GM23248 (cell line): Measurements from ENCODE around the gene ACTN2. TPM values are rescaled to one million over a fixed set of nuclear protein-coding genes. Genes with fewer than 3 reads are reported as not detected.

Source experiments
- DNase-seq: peaks from one replicate; pipeline ENCODE4 v3.0.0-alpha.2; 2015
- H2AFZ ChIP-seq: fragments of 200-600 bp; sonication (generic); 2 replicates; pipeline ENCODE4 v1.6.1; 2016; ENCODE audit warnings: antibody characterized with exemption
- H3F3A ChIP-seq: fragments of 200-600 bp; sonication (generic); 2 replicates; pipeline ENCODE4 v1.6.1; 2016; ENCODE audit warnings: mild to moderate bottlenecking, antibody characterized with exemption, mixed run types; ENCODE audit not compliant: insufficient read depth
- H3K27ac ChIP-seq: fragments of 200-600 bp; sonication (generic); 2 replicates; pipeline ENCODE4 v1.5.1; 2016; ENCODE audit warnings: mild to moderate bottlenecking
- H3K27me3 ChIP-seq: fragments of 200-600 bp; sonication (generic); replicated peaks from 2 replicates; pipeline ENCODE4 v1.6.1; 2016; ENCODE audit warnings: mild to moderate bottlenecking; ENCODE audit not compliant: insufficient read depth
- H3K36me3 ChIP-seq: fragments of 200-600 bp; sonication (generic); 2 replicates; pipeline ENCODE4 v1.6.1; 2016; ENCODE audit warnings: low read depth, mild to moderate bottlenecking
- H3K4me1 ChIP-seq: fragments of 200-600 bp; sonication (generic); 2 replicates; pipeline ENCODE4 v1.6.1; 2016; ENCODE audit warnings: mild to moderate bottlenecking; ENCODE audit not compliant: insufficient read depth
- H3K4me2 ChIP-seq: fragments of 200-600 bp; sonication (generic); one replicate; pipeline ENCODE4 v1.6.1; 2016; ENCODE audit warnings: mild to moderate bottlenecking; ENCODE audit not compliant: unreplicated experiment
- H3K4me3 ChIP-seq: fragments of 200-600 bp; sonication (generic); 2 replicates; pipeline ENCODE4 v1.5.1; 2016; ENCODE audit warnings: mild to moderate bottlenecking
- H3K79me2 ChIP-seq: fragments of 200-600 bp; sonication (generic); 2 replicates; pipeline ENCODE4 v1.6.1; 2016; ENCODE audit warnings: mild to moderate bottlenecking; ENCODE audit not compliant: insufficient read depth
- H3K9ac ChIP-seq: fragments of 200-600 bp; sonication (generic); 2 replicates; pipeline ENCODE4 v1.6.1; 2016; ENCODE audit warnings: mild to moderate bottlenecking
- H3K9me2 ChIP-seq: fragments of 200-600 bp; sonication (generic); 2 replicates; pipeline ENCODE4 v1.6.1; 2016; ENCODE audit warnings: mixed run types, mild to moderate bottlenecking, moderate library complexity; ENCODE audit not compliant: insufficient read depth
- H3K9me3 ChIP-seq: fragments of 200-600 bp; sonication (generic); one replicate; pipeline ENCODE4 v1.6.1; 2017; ENCODE audit warnings: low read depth
- H4K20me1 ChIP-seq: fragments of 200-600 bp; sonication (generic); 2 replicates; pipeline ENCODE4 v1.6.0; 2016; ENCODE audit not compliant: insufficient read depth
- EZH2 ChIP-seq: fragments of 200-600 bp; sonication (generic); IDR thresholded peaks from 2 replicates; pipeline ENCODE4 v1.6.1; 2018; ENCODE audit warnings: antibody characterized with exemption, mild to moderate bottlenecking; ENCODE audit not compliant: insufficient read depth, poor library complexity, severe bottlenecking
- EZH2phosphoT487 ChIP-seq: fragments of 200-600 bp; sonication (generic); IDR thresholded peaks from 2 replicates; pipeline ENCODE4 v1.6.1; 2018; ENCODE audit warnings: antibody characterized with exemption, moderate library complexity, mild to moderate bottlenecking, low read depth; ENCODE audit not compliant: insufficient read depth
- WGBS, 2 experiments: methylation state at CpG; one replicate each; pipeline ENCODE4 v1.1.6; 2015 to 2017; ENCODE audit warnings: low lambda C conversion rate in 2 of 2, low coverage in 1 of 2; ENCODE audit errors: missing lambda C conversion rate in 2 of 2; 5-methylcytosine and 5-hydroxymethylcytosine counted together
- in situ Hi-C: fragments of 300-500 bp; cut with MboI; formaldehyde crosslinking; loops from 2 replicates; pipeline ENCODE4 v1.15.0; 2020
- polyA plus RNA-seq: library from polyadenylated mRNA; unstranded; fragments of >200 nt; fragmentation: Nextera tagmentation; extraction: Ambion mirVana; gene quantifications from 2 replicates; pipeline ENCODE4 v1.2.1, GENCODE V29; 2016
- total RNA-seq: library from RNA; depleted of rRNA; stranded (reverse); fragments of >200 nt; shearing (Covaris generic); gene quantifications from 2 replicates; pipeline ENCODE4 v1.2.3, GENCODE V29; 2014

The ACTN2 gene
- total and polyA plus RNA-seq, 2 experiments from 2014 or later = not detected

DNA sequence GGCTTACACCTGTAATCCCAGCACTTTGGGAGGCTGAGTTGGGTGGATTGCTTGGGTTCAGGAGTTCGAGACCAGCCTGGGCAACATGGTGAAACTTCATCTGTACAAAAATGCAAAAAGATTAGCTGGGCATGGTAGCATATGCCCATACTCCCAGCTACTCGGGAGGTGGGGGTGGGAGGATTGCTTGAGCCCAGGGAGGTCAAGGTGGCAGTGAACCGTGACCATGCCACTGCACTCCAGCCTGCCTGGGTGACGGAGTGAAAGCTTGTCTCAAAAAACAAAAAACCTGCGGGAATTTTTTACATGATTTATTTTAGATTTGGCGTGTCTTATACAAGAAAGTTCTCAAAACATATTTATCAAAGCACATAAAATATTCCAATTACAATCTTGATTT lies 81.0 kb downstream of the ACTN2 start:
- H3K27ac ChIP-seq = no peak overlapping the region
- in situ Hi-C loops = no loop called here
- no peaks in the 10 kb centered on the region for H3K9me2 ChIP-seq
- no peak overlapping the region for H3K4me3 ChIP-seq
- 48 to 50% methylated on average over 6 of the region's 6 CpGs for WGBS, 2 experiments
- no peaks in the 10 kb centered on the region; the same call in 1 of the 2 replicates for H3K27me3 ChIP-seq
- no peak overlapping the region for H3K4me2 ChIP-seq
- H3F3A ChIP-seq = no peaks in the 10 kb centered on the region
- no peak overlapping the region for H2AFZ ChIP-seq
- no peaks in the 10 kb centered on the region for H4K20me1 ChIP-seq
- DNase-seq = no peak
- H3K36me3 ChIP-seq = no peaks in the 10 kb centered on the region
- TF ChIP-seq EZH2phosphoT487 (no peak), EZH2 (no peak)
- no peaks in the 10 kb centered on the region for H3K79me2 ChIP-seq
- H3K9ac ChIP-seq = no peak overlapping the region
- H3K4me1 ChIP-seq = peaks cover 5% of the 10 kb centered on the region; the same call in 1 of the 2 replicates
- H3K9me3 ChIP-seq = no peaks in the 10 kb centered on the region

DNA sequence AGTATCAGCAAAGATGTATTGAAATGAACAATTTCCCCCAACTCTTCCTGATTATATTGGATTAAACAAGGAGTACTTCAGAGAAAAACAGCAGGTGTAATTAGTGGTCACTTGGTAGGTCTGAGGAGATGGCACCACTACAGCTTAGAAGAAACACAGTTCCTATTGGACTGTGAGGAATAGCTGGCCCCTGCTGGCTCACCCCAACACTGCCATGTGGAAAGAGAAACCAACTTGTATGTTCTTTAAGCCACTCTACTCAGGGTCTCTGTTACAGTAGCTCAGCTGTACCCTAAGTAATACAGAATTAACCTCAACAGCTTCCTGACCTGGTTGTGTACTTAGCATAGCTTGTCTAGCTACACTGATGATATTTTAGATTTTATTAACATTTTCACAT lies 82.3 kb downstream of the ACTN2 start:
- Histone ChIP-seq H3K9me2 (no peaks in the 10 kb centered on the region), H3K9me3 (no peaks in the 10 kb centered on the region), H2AFZ (no peak overlapping the region), H3K9ac (no peak overlapping the region), H4K20me1 (no peaks in the 10 kb centered on the region), H3K79me2 (no peaks in the 10 kb centered on the region), H3K27ac (no peak overlapping the region), H3K4me3 (no peak overlapping the region), H3F3A (no peaks in the 10 kb centered on the region), H3K4me2 (no peak overlapping the region), H3K27me3 (no peaks in the 10 kb centered on the region; the same call in 1 of the 2 replicates), H3K4me1 (no peaks in the 10 kb centered on the region), H3K36me3 (no peaks in the 10 kb centered on the region)
- DNase-seq = no peak
- TF ChIP-seq EZH2phosphoT487 = no peak
- TF ChIP-seq EZH2 = no peak
- in situ Hi-C loops = no loop called here

DNA sequence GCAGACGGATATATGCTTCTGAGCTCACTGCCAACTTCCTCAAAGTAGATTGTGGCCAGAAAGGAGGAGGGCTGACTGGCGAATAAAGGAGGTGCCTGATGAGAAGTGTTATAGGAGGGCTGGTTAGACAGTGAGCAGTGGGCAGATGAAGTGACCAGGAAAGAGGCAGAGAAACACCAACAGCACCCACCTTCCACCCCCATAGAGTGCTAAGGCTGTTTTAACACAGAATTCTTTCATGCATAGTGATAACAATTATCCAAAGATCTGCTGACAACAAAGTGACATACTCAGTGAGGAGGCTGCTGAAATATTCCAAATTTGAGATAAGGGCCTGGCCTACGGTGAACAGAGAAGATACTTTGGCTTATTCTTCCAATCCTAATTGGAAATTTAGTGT lies 87.6 kb downstream of the ACTN2 start:
- no peak overlapping the region for H3K4me3 ChIP-seq
- H3K27ac ChIP-seq = no peak overlapping the region
- in situ Hi-C loops = no loop called here
- no peaks in the 10 kb centered on the region for H3K9me2 ChIP-seq
- no peak for TF ChIP-seq EZH2
- no peak for TF ChIP-seq EZH2phosphoT487
- H3K27me3 ChIP-seq = no peaks in the 10 kb centered on the region; the same call in 1 of the 2 replicates
- no peaks in the 10 kb centered on the region for H4K20me1 ChIP-seq
- DNase-seq = no peak
- no peaks in the 10 kb centered on the region for H3K79me2 ChIP-seq
- H3K9ac ChIP-seq = no peak overlapping the region
- H3K4me1 ChIP-seq = no peaks in the 10 kb centered on the region
- H3F3A ChIP-seq = no peaks in the 10 kb centered on the region
- H3K9me3 ChIP-seq = no peaks in the 10 kb centered on the region
- H3K4me2 ChIP-seq = no peak overlapping the region
- H3K36me3 ChIP-seq = no peaks in the 10 kb centered on the region
- 46 to 47% methylated on average over 3 of the region's 3 CpGs for WGBS, 2 experiments
- no peak overlapping the region for H2AFZ ChIP-seq

GRCh38 chr1:236774926-236775325 lies 88.6 kb downstream of the ACTN2 start:
- no peaks in the 10 kb centered on the region for H3K36me3 ChIP-seq
- peak; percentile 49 for DNase-seq
- no peak overlapping the region for H3K4me2 ChIP-seq
- no peaks in the 10 kb centered on the region for H3F3A ChIP-seq
- in situ Hi-C loops = no loop called here
- no peaks in the 10 kb centered on the region for H3K4me1 ChIP-seq
- no peaks in the 10 kb centered on the region for H3K9me2 ChIP-seq
- no peak overlapping the region for H2AFZ ChIP-seq
- no peak for TF ChIP-seq EZH2
- TF ChIP-seq EZH2phosphoT487 = no peak
- H3K9ac ChIP-seq = no peak overlapping the region
- H3K27ac ChIP-seq = no peak overlapping the region
- no peaks in the 10 kb centered on the region for H3K79me2 ChIP-seq
- no peaks in the 10 kb centered on the region for H3K9me3 ChIP-seq
- H3K27me3 ChIP-seq = no peaks in the 10 kb centered on the region
- no peaks in the 10 kb centered on the region for H4K20me1 ChIP-seq
- H3K4me3 ChIP-seq = no peak overlapping the region
- 50% methylated on average over 3 of the region's 3 CpGs for WGBS, 2 experiments

DNA sequence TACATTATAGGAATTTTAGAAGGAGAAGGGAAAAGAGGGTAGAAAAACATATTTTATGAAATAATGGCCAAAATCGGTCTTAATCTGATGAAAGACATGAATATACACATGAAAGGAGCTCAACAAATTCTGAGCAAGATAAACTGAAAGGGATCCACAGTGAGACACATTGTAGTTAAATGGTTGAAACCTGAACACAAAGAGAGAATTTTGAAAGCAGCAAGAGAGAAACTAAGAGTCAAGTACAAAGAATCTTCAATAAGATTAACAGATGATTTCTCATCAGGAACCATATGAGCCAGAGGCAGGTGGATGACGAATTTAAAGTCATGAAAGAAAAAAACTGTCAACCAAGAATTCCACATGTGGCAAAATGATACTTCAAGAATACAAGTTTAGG lies 93.0 kb downstream of the ACTN2 start:
- no peaks in the 10 kb centered on the region for H3K9me2 ChIP-seq
- no peaks in the 10 kb centered on the region for H3K4me1 ChIP-seq
- no peaks in the 10 kb centered on the region for H4K20me1 ChIP-seq
- in situ Hi-C loops = no loop called here
- no peaks in the 10 kb centered on the region for H3K79me2 ChIP-seq
- H3K36me3 ChIP-seq = no peaks in the 10 kb centered on the region
- H3K9me3 ChIP-seq = no peaks in the 10 kb centered on the region
- H3K4me3 ChIP-seq = no peak overlapping the region
- no peak for TF ChIP-seq EZH2
- TF ChIP-seq EZH2phosphoT487 = no peak
- WGBS, 2 experiments = 12 to 18% methylated on average over 2 of the region's 2 CpGs
- H3F3A ChIP-seq = no peaks in the 10 kb centered on the region
- H2AFZ ChIP-seq = no peak overlapping the region
- no peak overlapping the region for H3K9ac ChIP-seq
- DNase-seq = no peak
- no peak overlapping the region for H3K27ac ChIP-seq
- H3K4me2 ChIP-seq = no peak overlapping the region
- no peaks in the 10 kb centered on the region for H3K27me3 ChIP-seq
